Esophagus squamous epithelium (tissue), 4 donors: ENCODE results near the gene MRC2.

Source experiments
- CTCF ChIP-seq, 6 experiments: fragments of 450-650 bp in 4 of 6; fragments of 200-600 bp in 2 of 6; sonication (generic) in 2 of 6; IDR thresholded peaks; one replicate each; pipeline ENCODE4 v1.5.1; 2016 to 2019; ENCODE audit warnings: antibody characterized with exemption in 6 of 6, mild to moderate bottlenecking in 4 of 6, moderate library complexity in 4 of 6
- POLR2A ChIP-seq, 4 donors: fragments of 450-650 bp; IDR thresholded peaks; one replicate each; pipeline ENCODE4 v1.6.1; 2017; ENCODE audit warnings: antibody characterized with exemption in 4 of 4, mild to moderate bottlenecking in 4 of 4, moderate library complexity in 3 of 4

GRCh38 chr17:62718429-62718828 lies 91.0 kb downstream of the MRC2 start:
- TF ChIP-seq POLR2A (IDR thresholded peaks at IDR 0.05) (no peak), CTCF (IDR thresholded peaks at IDR 0.05) (no peak)
